ENCODE results near the gene KCNC4.

The KCNC4 gene

GRCh38 chr1:110253213-110253612 lies 43.1 kb downstream of the KCNC4 start:
- DNase-seq (ENCODE audit: low read depth in 2 of 2), result no peak

GRCh38 chr1:110254604-110255391 lies 44.7 kb downstream of the KCNC4 start:
- DNase-seq (ENCODE audit: low read depth in 2 of 2), result no peak

- DNase-seq (ENCODE audit: low read depth in 2 of 2), result no peak
These were observed 45.3 kb downstream of the KCNC4 start for GRCh38 chr1:110255392-110255787.

- DNase-seq (ENCODE audit: low read depth in 2 of 2), result no peak
These were observed 48.6 kb downstream of the KCNC4 start for GRCh38 chr1:110258734-110259133.

GRCh38 chr1:110259770-110260169 lies 49.7 kb downstream of the KCNC4 start:
- DNase-seq (ENCODE audit: low read depth in 2 of 2), result no peak
